ENCODE data around the gene IRGC. TPM values are rescaled to one million over a fixed set of nuclear protein-coding genes. Genes with fewer than 3 reads are reported as not detected.

IRGC gene
- total RNA-seq, 2 experiments from 2014 or later = not detected

DNA sequence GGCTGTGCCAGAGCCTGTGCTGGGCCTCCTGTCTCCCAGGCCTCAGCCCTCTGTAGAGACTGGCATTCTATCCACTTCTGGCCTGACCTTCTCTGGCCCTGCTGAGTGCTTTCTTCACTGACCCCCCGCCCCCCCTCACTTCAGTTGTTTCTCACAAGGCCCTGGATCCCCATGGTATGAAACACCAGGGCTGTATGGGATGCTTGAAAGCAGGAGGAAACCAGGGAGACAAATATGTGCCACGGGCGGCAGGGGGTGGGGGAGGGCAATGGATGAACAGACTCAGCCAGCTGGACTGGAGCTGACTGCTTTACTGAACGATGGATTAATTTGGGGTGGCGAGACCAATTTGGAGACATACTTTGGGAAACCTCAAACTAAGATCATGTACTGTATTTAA lies 14.0 kb downstream of the IRGC start:
- Mint-ChIP-seq H3K4me1 (ENCODE audit: low read depth) (no peaks in the 10 kb centered on the region), H3K4me3 (no peak overlapping the region), H3K27me3 (no peaks in the 10 kb centered on the region), H3K9me3 (no peaks in the 10 kb centered on the region), H3K36me3 (peaks cover 33% of the 10 kb centered on the region), H3K27ac (peak overlapping the region; percentile 10)
- CTCF ChIA-PET = interaction anchor here (2.5 kb wide), 1 partner anchor 16 kb away, joined by 6 read pairs; no protein-coding TSS in a partner anchor
- no peak for DNase-seq
- intact Hi-C loops (cut with micrococcal nuclease) = no loop called here
- POLR2A ChIA-PET = no interaction called here

DNA sequence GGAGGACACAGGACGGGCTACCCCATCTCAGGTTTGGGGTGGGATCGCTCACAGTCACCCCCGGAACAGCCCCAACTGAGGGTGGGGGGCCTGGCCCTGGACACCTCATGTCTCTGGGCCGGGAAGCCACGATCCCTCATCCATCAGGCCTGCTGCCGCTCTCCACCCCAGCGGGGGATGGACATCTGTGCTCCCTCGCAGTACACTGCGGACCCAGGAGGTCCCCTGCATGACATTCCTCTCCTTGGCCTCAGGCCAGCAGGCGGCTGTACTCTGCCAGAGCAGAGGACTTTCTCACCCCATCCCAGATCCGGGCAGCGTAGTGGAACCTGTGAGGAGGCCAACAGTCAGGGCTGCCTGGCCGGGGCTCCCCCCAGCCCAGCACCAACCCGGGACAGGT lies 15.5 kb downstream of the IRGC start:
- Mint-ChIP-seq H3K27me3 (no peaks in the 10 kb centered on the region), H3K4me3 (no peak overlapping the region), H3K9me3 (no peaks in the 10 kb centered on the region), H3K4me1 (ENCODE audit: low read depth) (no peaks in the 10 kb centered on the region), H3K27ac (no peak overlapping the region), H3K36me3 (peaks cover 41% of the 10 kb centered on the region)
- intact Hi-C loops (cut with micrococcal nuclease) = no loop called here
- ChIA-PET CTCF (interaction anchor here (1.1 kb wide), 1 partner anchor 14 kb away, joined by 3 read pairs; no protein-coding TSS in a partner anchor), POLR2A (interaction anchor here (1.3 kb wide), 1 partner anchor 21 kb away, joined by 5 read pairs; no protein-coding TSS in a partner anchor)
- DNase-seq = no peak

DNA sequence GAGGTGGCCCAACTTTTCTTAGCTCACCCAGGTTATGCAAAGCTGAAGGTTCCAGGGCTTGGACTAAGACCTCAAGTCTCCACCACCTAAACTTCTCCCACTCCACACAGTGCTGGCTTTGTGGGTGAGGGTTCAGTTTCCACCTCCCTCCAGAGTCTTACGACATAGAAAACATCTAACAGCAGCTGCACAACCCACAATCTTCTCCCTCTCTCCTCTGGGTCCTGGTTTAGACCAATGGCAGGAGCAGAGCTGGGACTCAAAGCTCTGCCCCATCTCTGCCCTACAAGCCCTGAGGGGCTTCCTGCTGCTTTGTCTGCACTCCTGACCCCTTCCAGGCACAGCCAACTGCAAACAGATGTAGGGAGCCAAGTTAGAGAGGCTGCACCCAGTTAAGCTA lies 16.0 kb downstream of the IRGC start:
- POLR2A ChIA-PET = interaction anchor here (1.3 kb wide), 1 partner anchor 21 kb away, joined by 5 read pairs; no protein-coding TSS in a partner anchor
- Mint-ChIP-seq H3K36me3 (peaks cover 45% of the 10 kb centered on the region), H3K27ac (peak overlapping the region; percentile 1), H3K4me1 (ENCODE audit: low read depth) (no peaks in the 10 kb centered on the region), H3K27me3 (no peaks in the 10 kb centered on the region), H3K9me3 (no peaks in the 10 kb centered on the region), H3K4me3 (no peak overlapping the region)
- no peak for DNase-seq
- intact Hi-C loops (cut with micrococcal nuclease) = no loop called here
- CTCF ChIA-PET = interaction anchor here (1.1 kb wide), 1 partner anchor 13 kb away, joined by 3 read pairs; no protein-coding TSS in a partner anchor

DNA sequence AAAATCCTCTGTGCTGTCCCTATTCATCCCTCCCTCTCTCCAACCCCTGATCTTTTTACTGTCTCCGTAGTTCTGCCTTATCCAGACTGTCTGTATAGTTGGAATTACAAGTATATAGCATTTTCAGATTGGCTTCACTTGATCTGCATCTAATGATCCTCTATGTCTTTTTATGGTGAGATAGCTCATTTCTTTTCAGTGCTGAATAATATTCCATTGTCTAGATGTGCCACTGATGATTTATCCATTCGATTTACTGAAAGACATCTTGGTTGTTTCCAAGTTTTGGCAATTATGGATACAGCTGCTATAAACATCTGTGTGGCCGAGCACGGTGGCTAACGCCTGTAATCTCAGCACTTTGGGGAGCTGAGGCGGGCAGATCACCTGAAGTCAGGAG lies 19.1 kb downstream of the IRGC start:
- Mint-ChIP-seq H3K27me3 (no peaks in the 10 kb centered on the region), H3K9me3 (no peaks in the 10 kb centered on the region), H3K27ac (no peak overlapping the region), H3K4me1 (ENCODE audit: low read depth) (no peaks in the 10 kb centered on the region), H3K4me3 (no peak overlapping the region), H3K36me3 (peaks cover 55% of the 10 kb centered on the region)
- POLR2A ChIA-PET = no interaction called here
- intact Hi-C loops (cut with micrococcal nuclease) = no loop called here
- DNase-seq = no peak
- CTCF ChIA-PET = interaction anchor here (1.7 kb wide), 1 partner anchor 32 kb away, joined by 4 read pairs; no protein-coding TSS in a partner anchor

DNA sequence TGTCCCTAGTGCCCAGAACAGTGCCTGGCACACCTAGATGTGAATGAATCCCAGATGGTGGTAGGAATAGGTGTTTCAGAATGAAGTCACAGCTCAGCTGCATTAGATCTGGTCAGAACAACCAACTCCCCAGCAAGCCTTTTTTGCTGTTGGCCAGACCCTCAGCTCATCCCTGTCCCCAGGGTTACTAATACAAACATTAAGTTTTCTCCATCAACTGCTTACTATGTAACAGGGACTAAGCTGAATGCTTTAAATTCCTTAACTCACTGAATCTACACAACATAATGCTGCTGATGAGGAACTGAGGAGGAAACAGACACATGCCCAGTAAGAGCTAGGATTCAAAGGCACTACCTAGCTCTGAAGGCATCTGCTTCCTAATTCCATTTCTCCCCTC lies 20.1 kb downstream of the IRGC start:
- no peaks in the 10 kb centered on the region for H3K9me3 Mint-ChIP-seq
- CTCF ChIA-PET = interaction anchor here (1.2 to 1.3 kb wide), 2 partner anchors 9 to 67 kb away, joined by 3 to 6 read pairs; no protein-coding TSS in a partner anchor

DNA sequence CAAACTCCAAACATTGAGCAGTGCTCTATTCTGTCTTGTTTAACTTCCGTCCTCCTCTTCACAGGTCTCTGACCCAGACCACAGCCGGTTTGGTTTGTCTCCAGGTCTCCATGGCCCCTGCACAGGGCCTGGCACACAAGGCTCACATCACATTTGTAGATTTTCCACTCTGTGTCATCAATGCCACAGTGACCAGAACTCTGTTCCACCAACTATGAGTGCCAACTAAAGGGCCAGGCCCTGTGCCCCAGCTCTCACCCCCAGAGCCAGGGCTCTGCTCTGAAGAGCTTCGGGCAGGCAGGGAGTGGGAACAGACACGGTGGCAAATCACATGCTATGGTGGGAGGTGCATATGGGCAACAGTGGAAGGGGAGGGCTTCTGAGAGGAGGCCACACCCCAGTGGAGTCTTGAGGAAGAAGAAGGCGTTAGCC lies 22.9 kb downstream of the IRGC start:
- Mint-ChIP-seq H3K4me3 (no peak overlapping the region), H3K9me3 (no peaks in the 10 kb centered on the region), H3K27me3 (no peaks in the 10 kb centered on the region), H3K4me1 (ENCODE audit: low read depth) (no peaks in the 10 kb centered on the region), H3K27ac (peak overlapping the region; percentile 6), H3K36me3 (peaks cover 61% of the 10 kb centered on the region)
- no peak for DNase-seq
- intact Hi-C loops (cut with micrococcal nuclease) = no loop called here
- ChIA-PET POLR2A (interaction anchor here (0.6 kb wide), 2 partner anchors 37 to 1308 kb away, joined by 4 to 5 read pairs; no protein-coding TSS in a partner anchor), CTCF (interaction anchor here (1.3 kb wide), 1 partner anchor 71 kb away, joined by 3 read pairs; no protein-coding TSS in a partner anchor)

More for the DNA sequence above, 20.1 kb downstream of the IRGC start:
- Mint-ChIP-seq H3K4me3 (no peak overlapping the region), H3K4me1 (ENCODE audit: low read depth) (no peaks in the 10 kb centered on the region), H3K27ac (no peak overlapping the region), H3K27me3 (no peaks in the 10 kb centered on the region), H3K36me3 (peaks cover 60% of the 10 kb centered on the region)
- POLR2A ChIA-PET = interaction anchor here (1.1 kb wide), 1 partner anchor 68 kb away, joined by 3 read pairs; no protein-coding TSS in a partner anchor
- no peak for DNase-seq
- intact Hi-C loops (cut with micrococcal nuclease) = no loop called here

DNA sequence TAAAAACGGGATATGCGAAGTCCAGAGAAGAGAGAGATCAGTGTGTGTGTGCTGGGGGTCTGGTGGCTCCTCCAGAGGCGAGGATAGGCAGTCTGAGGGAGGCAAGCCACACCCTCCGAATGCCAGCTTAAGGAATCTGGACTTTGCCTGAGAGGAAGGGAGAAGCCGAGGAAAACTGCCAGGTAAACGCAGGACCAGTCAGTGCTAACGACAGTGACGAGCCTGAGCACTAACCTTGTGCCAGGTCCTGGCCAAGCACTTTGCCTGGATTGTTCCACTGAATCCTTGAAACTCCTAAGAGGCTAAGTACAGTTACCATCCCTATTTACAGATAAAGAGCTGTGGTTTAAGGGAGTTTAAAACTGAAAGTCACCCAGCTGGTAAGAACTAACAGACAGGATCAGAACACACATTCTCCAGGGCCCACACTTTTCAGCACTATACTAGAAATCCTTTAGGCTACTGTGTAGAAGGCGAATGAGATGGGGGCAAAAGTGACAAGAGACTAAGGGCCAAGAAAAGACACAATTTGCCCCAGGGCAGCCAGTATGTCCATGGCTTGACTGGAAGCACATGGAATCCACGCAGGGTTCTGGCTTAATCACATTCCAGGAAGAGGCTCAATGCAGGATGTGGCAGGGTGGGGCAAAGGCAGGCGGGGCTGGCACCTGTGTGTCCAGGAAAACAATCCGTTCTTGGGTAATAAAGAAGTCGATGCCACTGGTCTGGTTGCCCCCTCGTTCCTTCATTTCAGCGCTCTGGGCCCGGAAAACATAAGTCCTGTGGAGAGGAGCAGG lies 23.8 kb downstream of the IRGC start:
- Mint-ChIP-seq H3K27me3 (no peaks in the 10 kb centered on the region), H3K9me3 (no peaks in the 10 kb centered on the region), H3K4me1 (ENCODE audit: low read depth) (no peaks in the 10 kb centered on the region), H3K27ac (no peak overlapping the region), H3K36me3 (peaks cover 66% of the 10 kb centered on the region), H3K4me3 (no peak overlapping the region)
- DNase-seq = no peak
- intact Hi-C loops (cut with micrococcal nuclease) = no loop called here
- CTCF ChIA-PET = interaction anchor here (0.8 kb wide), 2 partner anchors 45 to 51 kb away, joined by 3 read pairs; no protein-coding TSS in a partner anchor
- POLR2A ChIA-PET = no interaction called here

DNA sequence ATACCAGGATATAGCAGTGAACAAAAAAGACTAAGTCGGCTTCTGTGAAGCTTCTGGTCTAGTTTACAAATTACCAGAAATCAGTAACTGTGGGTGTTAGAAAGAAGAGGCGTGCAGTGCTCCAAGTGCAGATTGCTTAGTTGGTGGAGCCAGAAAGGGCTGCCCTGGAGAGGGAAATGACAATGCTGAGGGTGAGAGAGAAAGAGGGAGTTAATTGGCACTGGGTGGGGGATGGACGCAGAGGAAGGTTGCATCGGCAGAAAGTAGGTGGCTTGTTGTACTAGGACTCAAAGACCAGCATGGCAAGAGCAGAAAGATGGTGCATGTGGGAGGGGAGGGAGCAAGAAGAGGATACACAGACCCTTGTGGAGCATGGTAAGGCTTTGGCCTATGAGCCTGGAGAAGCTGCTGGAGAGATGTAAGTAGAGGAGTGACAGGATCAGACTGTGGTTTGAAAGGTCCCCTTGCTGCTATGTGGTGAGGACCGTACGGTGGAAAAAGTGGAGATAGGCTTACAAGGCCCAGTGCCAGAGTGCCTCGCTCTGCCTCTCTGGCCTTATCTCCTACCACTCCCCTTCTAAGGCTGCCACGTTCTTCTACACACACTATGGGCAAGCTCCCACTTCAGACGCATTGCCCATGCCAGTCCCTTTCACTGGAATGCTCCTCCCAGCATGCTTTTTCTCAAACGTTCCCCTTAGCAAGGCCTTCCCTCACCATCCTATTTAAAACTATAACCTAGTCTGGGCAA lies 25.4 kb downstream of the IRGC start:
- Mint-ChIP-seq H3K27me3 (no peaks in the 10 kb centered on the region), H3K27ac (no peak overlapping the region), H3K36me3 (peaks cover 68% of the 10 kb centered on the region), H3K4me1 (ENCODE audit: low read depth) (peaks cover 8% of the 10 kb centered on the region), H3K4me3 (no peak overlapping the region), H3K9me3 (no peaks in the 10 kb centered on the region)
- intact Hi-C loops (cut with micrococcal nuclease) = no loop called here
- CTCF ChIA-PET = interaction anchor here (0.9 to 1.2 kb wide), 2 partner anchors 44 to 69 kb away, joined by 4 to 5 read pairs; no protein-coding TSS in a partner anchor
- POLR2A ChIA-PET = no interaction called here
- no peak for DNase-seq

DNA sequence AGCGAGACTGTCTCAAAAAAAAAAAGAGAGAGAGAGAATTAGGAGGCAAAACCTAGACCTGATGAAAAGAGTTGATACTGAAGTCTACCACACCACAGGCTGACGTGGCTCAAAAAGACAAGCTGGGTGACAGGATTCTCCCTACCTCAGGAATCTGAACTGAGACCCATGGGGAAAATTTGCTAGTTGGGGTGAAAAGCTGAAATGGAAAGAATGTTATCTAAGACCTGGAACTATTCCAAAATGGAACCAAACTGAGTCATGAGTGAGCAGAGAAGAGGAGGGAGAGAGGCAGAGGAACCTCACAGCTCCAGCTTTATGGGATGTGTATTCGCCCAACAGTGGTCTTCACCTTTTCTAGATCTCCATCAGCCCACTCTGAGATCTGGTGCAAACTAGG lies 27.2 kb downstream of the IRGC start:
- H3K36me3 Mint-ChIP-seq = peaks cover 69% of the 10 kb centered on the region
- no peaks in the 10 kb centered on the region for H3K27me3 Mint-ChIP-seq
- intact Hi-C loops (cut with micrococcal nuclease) = no loop called here
- H3K4me1 Mint-ChIP-seq (ENCODE audit: low read depth) = peaks cover 17% of the 10 kb centered on the region
- H3K4me3 Mint-ChIP-seq = no peak overlapping the region
- DNase-seq = no peak
- ChIA-PET POLR2A (no interaction called here), CTCF (interaction anchor here (1.3 to 4.7 kb wide), 2 partner anchors 24 to 35 kb away, joined by 3 to 68 read pairs; no protein-coding TSS in a partner anchor)
- no peaks in the 10 kb centered on the region for H3K9me3 Mint-ChIP-seq
- no peak overlapping the region for H3K27ac Mint-ChIP-seq

DNA sequence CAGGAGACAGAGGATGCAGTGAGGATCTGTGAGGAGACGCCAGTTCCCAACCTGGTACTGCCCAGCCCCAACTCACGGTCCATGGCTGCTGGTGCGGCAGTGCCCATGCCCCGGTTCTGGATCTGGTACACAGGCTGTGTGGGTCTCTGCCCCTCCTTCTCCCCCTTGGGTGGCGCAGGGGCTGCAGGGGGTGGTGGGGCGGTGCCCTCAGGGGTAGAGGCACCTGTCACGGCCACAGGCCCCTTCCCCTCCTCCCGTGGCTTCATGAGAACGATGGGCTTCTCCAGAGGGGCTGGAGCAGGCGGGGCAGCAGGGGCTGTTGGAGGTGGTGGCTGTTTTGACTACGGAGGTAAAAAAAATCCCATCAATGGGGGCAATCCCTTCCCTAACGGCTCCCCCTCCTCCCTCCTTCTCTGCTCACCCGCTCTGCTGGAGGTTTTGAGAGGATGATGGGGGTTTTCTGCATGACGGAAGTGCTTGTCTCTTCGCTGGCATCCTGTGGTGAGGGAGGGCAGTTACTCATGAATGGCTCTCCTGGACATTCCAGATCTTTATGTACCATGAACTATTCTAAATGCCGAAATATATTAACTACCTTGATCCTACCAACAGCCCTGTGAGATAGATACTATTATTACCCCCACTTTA lies 31.8 kb downstream of the IRGC start:
- Mint-ChIP-seq H3K4me1 (ENCODE audit: low read depth) (peaks cover 48% of the 10 kb centered on the region), H3K9me3 (no peaks in the 10 kb centered on the region), H3K4me3 (peak overlapping the region; percentile 52), H3K27me3 (no peaks in the 10 kb centered on the region), H3K27ac (peak overlapping the region; percentile 88), H3K36me3 (peaks cover 64% of the 10 kb centered on the region)
- POLR2A ChIA-PET = no interaction called here
- DNase-seq = peak; percentile 54
- intact Hi-C loops (cut with micrococcal nuclease) = no loop called here
- CTCF ChIA-PET = interaction anchor here (0.9 to 4.7 kb wide), 6 partner anchors 12 to 79 kb away, joined by 3 to 68 read pairs (median 13); partner anchors contain the start of gene KCNN4

DNA sequence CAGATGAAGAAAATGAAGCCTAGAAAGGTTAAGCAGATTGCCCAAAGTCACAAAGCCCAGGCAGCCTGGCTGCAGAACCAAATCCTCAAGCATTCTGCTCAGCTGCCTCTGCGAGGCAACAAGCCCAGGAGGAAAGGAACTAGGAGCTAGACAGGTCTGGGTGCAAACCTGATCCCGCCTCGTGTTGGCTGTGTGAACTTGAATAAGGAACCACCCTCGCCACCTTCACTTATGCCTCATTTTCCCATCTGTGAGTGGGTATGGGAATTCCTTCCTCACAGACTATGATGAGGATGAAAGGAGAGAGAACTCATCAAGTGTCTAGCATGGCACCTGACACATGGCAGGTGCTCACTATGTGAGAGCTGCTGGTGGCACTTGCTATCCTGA lies 32.3 kb downstream of the IRGC start:
- peaks cover 53% of the 10 kb centered on the region for H3K4me1 Mint-ChIP-seq (ENCODE audit: low read depth)
- POLR2A ChIA-PET = no interaction called here
- no peak overlapping the region for H3K4me3 Mint-ChIP-seq

More for the DNA sequence above, 32.3 kb downstream of the IRGC start:
- no peaks in the 10 kb centered on the region for H3K27me3 Mint-ChIP-seq
- CTCF ChIA-PET = interaction anchor here (0.9 kb wide), 1 partner anchor 11 kb away, joined by 4 read pairs; no protein-coding TSS in a partner anchor
- H3K27ac Mint-ChIP-seq = peak overlapping the region; percentile 88
- no peak for DNase-seq
- peaks cover 64% of the 10 kb centered on the region for H3K36me3 Mint-ChIP-seq
- intact Hi-C loops (cut with micrococcal nuclease) = no loop called here
- no peaks in the 10 kb centered on the region for H3K9me3 Mint-ChIP-seq
